HepG2 (cell line): Measurements from ENCODE around the gene ANKRD37. TPM values are rescaled to one million over a fixed set of nuclear protein-coding genes. Genes with fewer than 3 reads are reported as not detected.

Experiments
- BRCA1 ChIP-seq: sonication (generic); formaldehyde crosslinking; IDR thresholded peaks from 2 replicates; pipeline ENCODE4 v1.4.0; 2020; ENCODE audit warnings: missing genetic modification reagents
- CEBPG ChIP-seq: IDR thresholded peaks from 2 replicates; pipeline ENCODE4 v1.6.1; 2016
- FLYWCH1 ChIP-seq: sonication (generic); formaldehyde crosslinking; IDR thresholded peaks from 2 replicates; pipeline ENCODE4 v1.8.1; 2023; ENCODE audit warnings: mild to moderate bottlenecking, missing genetic modification reagents
- GABPB1 ChIP-seq: IDR thresholded peaks from 2 replicates; pipeline ENCODE4 v1.6.1; 2016; ENCODE audit warnings: mild to moderate bottlenecking, missing genetic modification reagents, moderate library complexity, missing compliant biosample characterization
- HOXA5 ChIP-seq: sonication (generic); formaldehyde crosslinking; IDR thresholded peaks from 2 replicates; pipeline ENCODE4 v1.4.0; 2020; ENCODE audit warnings: missing genetic modification reagents
- JUNB ChIP-seq: sonication (generic); formaldehyde crosslinking; IDR thresholded peaks from 2 replicates; pipeline ENCODE4 v1.8.0; 2022; ENCODE audit warnings: missing genetic modification reagents, mild to moderate bottlenecking, borderline replicate concordance
- NR2C2 ChIP-seq: sonication (generic); formaldehyde crosslinking; IDR thresholded peaks from 2 replicates; pipeline ENCODE4 v1.4.0; 2020; ENCODE audit warnings: missing genetic modification reagents, mild to moderate bottlenecking, moderate library complexity, borderline replicate concordance
- RBAK ChIP-seq: sonication (generic); formaldehyde crosslinking; IDR thresholded peaks from 2 replicates; pipeline ENCODE4 v1.5.1; 2020; ENCODE audit warnings: mild to moderate bottlenecking, missing genetic modification reagents
- SMAD9 ChIP-seq: sonication (generic); formaldehyde crosslinking; IDR thresholded peaks from 2 replicates; pipeline ENCODE4 v1.5.1; 2020; ENCODE audit warnings: mild to moderate bottlenecking, missing genetic modification reagents
- ZNF543 ChIP-seq: sonication (generic); formaldehyde crosslinking; IDR thresholded peaks from 2 replicates; pipeline ENCODE4 v1.4.0; 2020; ENCODE audit warnings: mild to moderate bottlenecking, missing genetic modification reagents
- ZNF558 ChIP-seq: sonication (generic); formaldehyde crosslinking; IDR thresholded peaks from 2 replicates; pipeline ENCODE4 v1.9.0; 2022; ENCODE audit warnings: mild to moderate bottlenecking, missing genetic modification reagents, borderline replicate concordance
- ZNF780A ChIP-seq: sonication (generic); formaldehyde crosslinking; IDR thresholded peaks from 2 replicates; pipeline ENCODE4 v1.8.0; 2022; ENCODE audit warnings: mild to moderate bottlenecking, missing genetic modification reagents, moderate library complexity
- polyA plus RNA-seq, 8 experiments: library from polyadenylated mRNA; depleted of rRNA in 3 of 8; stranded (reverse) in 7 of 8; unstranded in 1 of 8; fragments of >200 nt; fragmentation: Illumina TruSeq in 4 of 8; extraction: Trizol in 4 of 8; gene quantifications; 2 replicates each; pipeline versions ENCODE4 v1.2.1 to v1.2.3, GENCODE V29; 2011 to 2016; ENCODE audit warnings: low read depth in 4 of 8, missing spikeins in 1 of 8, mixed read lengths in 1 of 8; ENCODE audit not compliant: insufficient read depth in 1 of 8
- total RNA-seq, 5 experiments: library from RNA; depleted of rRNA; stranded (reverse); fragments of >200 nt; fragmentation: Illumina TruSeq; extraction: Trizol; gene quantifications; 2 replicates each; pipeline ENCODE4 v1.2.3, GENCODE V29; 2016; ENCODE audit warnings: low read depth in 1 of 5
- TF ChIP-seq, protein P1 (sequence below): IDR thresholded peaks from 2 replicates; pipeline ENCODE4 v1.6.1; 2016; ENCODE audit warnings: low read depth, missing genetic modification reagents, missing compliant biosample characterization
- TF ChIP-seq, protein P2 (sequence below): sonication (generic); formaldehyde crosslinking; IDR thresholded peaks from 2 replicates; pipeline ENCODE4 v1.8.0; 2022; ENCODE audit warnings: missing genetic modification reagents, low read depth, mild to moderate bottlenecking, borderline replicate concordance
- TF ChIP-seq, protein P3 (sequence below): sonication (generic); formaldehyde crosslinking; IDR thresholded peaks from 2 replicates; pipeline ENCODE4 v1.9.0; 2021; ENCODE audit warnings: missing genetic modification reagents, borderline replicate concordance
- TF ChIP-seq, protein P4 (sequence below): fragments of 450-650 bp; IDR thresholded peaks from 2 replicates; pipeline ENCODE4 v1.6.1; 2016
- TF ChIP-seq, protein P5 (sequence below): sonication (generic); formaldehyde crosslinking; IDR thresholded peaks from 2 replicates; pipeline ENCODE4 v1.4.0; 2020; ENCODE audit warnings: mild to moderate bottlenecking, missing genetic modification reagents

The ANKRD37 gene
- total and polyA plus RNA-seq, 2 of the 13 experiments (the other 11 are each of a cell fraction or from before 2014, with no cell fraction given), result 2.2 to 51.4 TPM

DNA sequence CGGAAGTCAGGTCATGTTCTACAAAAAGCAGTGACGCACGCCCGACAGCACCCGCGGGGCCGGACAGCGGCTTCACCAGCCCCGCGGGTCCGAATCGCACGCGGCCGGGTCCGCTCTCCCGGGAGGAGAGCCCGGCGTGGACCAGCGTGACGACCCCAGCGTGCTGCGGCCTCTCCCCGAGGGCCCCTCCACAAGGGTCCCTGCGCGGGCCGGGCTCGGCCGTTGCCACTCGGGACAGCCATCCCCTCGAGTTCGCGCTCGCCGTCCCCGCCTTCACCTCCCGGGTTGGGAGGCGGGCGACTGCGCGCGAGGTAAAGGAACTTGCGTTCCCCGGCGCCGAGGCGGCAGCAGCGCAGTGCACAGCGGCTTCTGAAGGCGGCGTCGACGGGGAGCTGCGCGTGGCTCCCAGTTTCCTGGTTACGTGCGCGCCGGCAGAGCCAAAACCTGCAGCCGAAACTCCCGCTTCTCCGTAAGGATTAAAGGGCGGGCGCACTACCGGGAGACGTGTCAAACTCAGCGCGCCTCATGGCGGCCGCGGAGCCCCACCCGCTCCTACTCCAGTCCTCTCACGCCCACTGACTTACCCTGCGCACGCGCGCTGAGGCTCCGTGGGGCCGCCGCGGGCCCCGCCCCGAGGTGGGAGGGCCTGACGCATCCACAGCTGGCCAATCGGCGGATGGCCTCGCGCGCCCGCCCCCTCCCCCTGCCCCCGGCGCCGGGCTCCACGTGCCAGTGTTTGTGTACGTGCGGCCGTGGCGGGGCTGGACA, 501 bp upstream of the ANKRD37 start (continued):
- TF ChIP-seq, protein P1, sequence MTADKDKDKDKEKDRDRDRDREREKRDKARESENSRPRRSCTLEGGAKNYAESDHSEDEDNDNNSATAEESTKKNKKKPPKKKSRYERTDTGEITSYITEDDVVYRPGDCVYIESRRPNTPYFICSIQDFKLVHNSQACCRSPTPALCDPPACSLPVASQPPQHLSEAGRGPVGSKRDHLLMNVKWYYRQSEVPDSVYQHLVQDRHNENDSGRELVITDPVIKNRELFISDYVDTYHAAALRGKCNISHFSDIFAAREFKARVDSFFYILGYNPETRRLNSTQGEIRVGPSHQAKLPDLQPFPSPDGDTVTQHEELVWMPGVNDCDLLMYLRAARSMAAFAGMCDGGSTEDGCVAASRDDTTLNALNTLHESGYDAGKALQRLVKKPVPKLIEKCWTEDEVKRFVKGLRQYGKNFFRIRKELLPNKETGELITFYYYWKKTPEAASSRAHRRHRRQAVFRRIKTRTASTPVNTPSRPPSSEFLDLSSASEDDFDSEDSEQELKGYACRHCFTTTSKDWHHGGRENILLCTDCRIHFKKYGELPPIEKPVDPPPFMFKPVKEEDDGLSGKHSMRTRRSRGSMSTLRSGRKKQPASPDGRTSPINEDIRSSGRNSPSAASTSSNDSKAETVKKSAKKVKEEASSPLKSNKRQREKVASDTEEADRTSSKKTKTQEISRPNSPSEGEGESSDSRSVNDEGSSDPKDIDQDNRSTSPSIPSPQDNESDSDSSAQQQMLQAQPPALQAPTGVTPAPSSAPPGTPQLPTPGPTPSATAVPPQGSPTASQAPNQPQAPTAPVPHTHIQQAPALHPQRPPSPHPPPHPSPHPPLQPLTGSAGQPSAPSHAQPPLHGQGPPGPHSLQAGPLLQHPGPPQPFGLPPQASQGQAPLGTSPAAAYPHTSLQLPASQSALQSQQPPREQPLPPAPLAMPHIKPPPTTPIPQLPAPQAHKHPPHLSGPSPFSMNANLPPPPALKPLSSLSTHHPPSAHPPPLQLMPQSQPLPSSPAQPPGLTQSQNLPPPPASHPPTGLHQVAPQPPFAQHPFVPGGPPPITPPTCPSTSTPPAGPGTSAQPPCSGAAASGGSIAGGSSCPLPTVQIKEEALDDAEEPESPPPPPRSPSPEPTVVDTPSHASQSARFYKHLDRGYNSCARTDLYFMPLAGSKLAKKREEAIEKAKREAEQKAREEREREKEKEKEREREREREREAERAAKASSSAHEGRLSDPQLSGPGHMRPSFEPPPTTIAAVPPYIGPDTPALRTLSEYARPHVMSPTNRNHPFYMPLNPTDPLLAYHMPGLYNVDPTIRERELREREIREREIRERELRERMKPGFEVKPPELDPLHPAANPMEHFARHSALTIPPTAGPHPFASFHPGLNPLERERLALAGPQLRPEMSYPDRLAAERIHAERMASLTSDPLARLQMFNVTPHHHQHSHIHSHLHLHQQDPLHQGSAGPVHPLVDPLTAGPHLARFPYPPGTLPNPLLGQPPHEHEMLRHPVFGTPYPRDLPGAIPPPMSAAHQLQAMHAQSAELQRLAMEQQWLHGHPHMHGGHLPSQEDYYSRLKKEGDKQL (CRISPR knock-in tag), result no peak; the same call in 1 of the 2 replicates
- TF ChIP-seq, protein P2, sequence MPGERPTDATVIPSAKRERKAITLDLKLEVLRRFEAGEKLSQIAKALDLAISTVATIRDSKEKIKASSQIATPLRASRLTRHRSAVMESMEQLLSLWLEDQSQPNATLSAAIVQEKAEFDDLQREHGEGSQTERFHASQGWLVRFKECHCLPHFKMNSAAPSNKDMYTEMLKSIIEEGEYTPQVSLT, result peak; percentile 96
- no peak; the same call in 1 of the 2 replicates for TF ChIP-seq JUNB
- peak; percentile 40; the same call in 1 of the 2 replicates for TF ChIP-seq NR2C2 (CRISPR knock-in tag)
- TF ChIP-seq ZNF780A, result no peak
- no peak for TF ChIP-seq RBAK (CRISPR knock-in tag)
- peak; percentile 91 for TF ChIP-seq GABPB1 (CRISPR knock-in tag)
- TF ChIP-seq, protein P3, sequence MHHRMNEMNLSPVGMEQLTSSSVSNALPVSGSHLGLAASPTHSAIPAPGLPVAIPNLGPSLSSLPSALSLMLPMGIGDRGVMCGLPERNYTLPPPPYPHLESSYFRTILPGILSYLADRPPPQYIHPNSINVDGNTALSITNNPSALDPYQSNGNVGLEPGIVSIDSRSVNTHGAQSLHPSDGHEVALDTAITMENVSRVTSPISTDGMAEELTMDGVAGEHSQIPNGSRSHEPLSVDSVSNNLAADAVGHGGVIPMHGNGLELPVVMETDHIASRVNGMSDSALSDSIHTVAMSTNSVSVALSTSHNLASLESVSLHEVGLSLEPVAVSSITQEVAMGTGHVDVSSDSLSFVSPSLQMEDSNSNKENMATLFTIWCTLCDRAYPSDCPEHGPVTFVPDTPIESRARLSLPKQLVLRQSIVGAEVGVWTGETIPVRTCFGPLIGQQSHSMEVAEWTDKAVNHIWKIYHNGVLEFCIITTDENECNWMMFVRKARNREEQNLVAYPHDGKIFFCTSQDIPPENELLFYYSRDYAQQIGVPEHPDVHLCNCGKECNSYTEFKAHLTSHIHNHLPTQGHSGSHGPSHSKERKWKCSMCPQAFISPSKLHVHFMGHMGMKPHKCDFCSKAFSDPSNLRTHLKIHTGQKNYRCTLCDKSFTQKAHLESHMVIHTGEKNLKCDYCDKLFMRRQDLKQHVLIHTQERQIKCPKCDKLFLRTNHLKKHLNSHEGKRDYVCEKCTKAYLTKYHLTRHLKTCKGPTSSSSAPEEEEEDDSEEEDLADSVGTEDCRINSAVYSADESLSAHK (CRISPR knock-in tag), result no peak
- TF ChIP-seq CEBPG (CRISPR knock-in tag), result no peak
- TF ChIP-seq, protein P4, sequence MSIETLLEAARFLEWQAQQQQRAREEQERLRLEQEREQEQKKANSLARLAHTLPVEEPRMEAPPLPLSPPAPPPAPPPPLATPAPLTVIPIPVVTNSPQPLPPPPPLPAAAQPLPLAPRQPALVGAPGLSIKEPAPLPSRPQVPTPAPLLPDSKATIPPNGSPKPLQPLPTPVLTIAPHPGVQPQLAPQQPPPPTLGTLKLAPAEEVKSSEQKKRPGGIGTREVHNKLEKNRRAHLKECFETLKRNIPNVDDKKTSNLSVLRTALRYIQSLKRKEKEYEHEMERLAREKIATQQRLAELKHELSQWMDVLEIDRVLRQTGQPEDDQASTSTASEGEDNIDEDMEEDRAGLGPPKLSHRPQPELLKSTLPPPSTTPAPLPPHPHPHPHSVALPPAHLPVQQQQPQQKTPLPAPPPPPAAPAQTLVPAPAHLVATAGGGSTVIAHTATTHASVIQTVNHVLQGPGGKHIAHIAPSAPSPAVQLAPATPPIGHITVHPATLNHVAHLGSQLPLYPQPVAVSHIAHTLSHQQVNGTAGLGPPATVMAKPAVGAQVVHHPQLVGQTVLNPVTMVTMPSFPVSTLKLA, result peak; percentile 99
- TF ChIP-seq, protein P5, sequence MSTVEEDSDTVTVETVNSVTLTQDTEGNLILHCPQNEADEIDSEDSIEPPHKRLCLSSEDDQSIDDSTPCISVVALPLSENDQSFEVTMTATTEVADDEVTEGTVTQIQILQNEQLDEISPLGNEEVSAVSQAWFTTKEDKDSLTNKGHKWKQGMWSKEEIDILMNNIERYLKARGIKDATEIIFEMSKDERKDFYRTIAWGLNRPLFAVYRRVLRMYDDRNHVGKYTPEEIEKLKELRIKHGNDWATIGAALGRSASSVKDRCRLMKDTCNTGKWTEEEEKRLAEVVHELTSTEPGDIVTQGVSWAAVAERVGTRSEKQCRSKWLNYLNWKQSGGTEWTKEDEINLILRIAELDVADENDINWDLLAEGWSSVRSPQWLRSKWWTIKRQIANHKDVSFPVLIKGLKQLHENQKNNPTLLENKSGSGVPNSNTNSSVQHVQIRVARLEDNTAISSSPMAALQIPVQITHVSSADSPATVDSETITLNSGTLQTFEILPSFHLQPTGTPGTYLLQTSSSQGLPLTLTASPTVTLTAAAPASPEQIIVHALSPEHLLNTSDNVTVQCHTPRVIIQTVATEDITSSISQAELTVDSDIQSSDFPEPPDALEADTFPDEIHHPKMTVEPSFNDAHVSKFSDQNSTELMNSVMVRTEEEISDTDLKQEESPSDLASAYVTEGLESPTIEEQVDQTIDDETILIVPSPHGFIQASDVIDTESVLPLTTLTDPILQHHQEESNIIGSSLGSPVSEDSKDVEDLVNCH (CRISPR knock-in tag), result no peak
- TF ChIP-seq HOXA5, result peak; percentile 92
- TF ChIP-seq ZNF543 (CRISPR knock-in tag), result peak; percentile 95
- peak; percentile 90 for TF ChIP-seq FLYWCH1 (CRISPR knock-in tag)
- TF ChIP-seq ZNF558, result peak; percentile 96; the same call in 1 of the 2 replicates
- peak; percentile 91 for TF ChIP-seq BRCA1 (CRISPR knock-in tag)
- TF ChIP-seq SMAD9 (CRISPR knock-in tag), result peak; percentile 81; the same call in 1 of the 2 replicates
